GM12878 (cell line): ENCODE results near the gene SYT1. TPM values are rescaled to one million over a fixed set of nuclear protein-coding genes. Genes with fewer than 3 reads are reported as not detected.

ENCODE experiments used
- ATAC-seq: fragments of 200-7000 bp; cut with Tn5 transposase; 3 replicates; pipeline ENCODE4 v1.9.1; 2020; ENCODE audit warnings: mild to moderate bottlenecking, moderate library complexity
- BruUV-seq: library from RNA; stranded (reverse); fragments of 400-500 nt; replicated peaks from 2 replicates; lab custom pipeline; 2021; lab: Mats Ljungman, UMichigan
- CTCF ChIA-PET: fragments of 300-600 bp; sonication (Branson Sonifier 250); formaldehyde crosslinking; extraction: SDS; loops from one replicate; lab custom pipeline; 2021; ENCODE audit warnings: inconsistent platforms; lab: Yijun Ruan, JAX
- POLR2A ChIA-PET: fragments of 350-600 bp; formaldehyde crosslinking; extraction: SDS; loops from one replicate; lab custom pipeline; 2021; ENCODE audit warnings: inconsistent platforms; lab: Charles Lee
- RAD21 ChIA-PET: fragments of 300-600 bp; sonication (Branson Sonifier 250); formaldehyde crosslinking; loops from one replicate; lab custom pipeline; 2023; ENCODE audit warnings: antibody characterized with exemption; ENCODE audit not compliant: unreplicated experiment; lab: Charles Lee
- SMC1A ChIA-PET: fragments of 300-600 bp; sonication (Branson Sonifier 250); formaldehyde crosslinking; loops from one replicate; lab custom pipeline; 2023; ENCODE audit not compliant: unreplicated experiment, uncharacterized antibody; lab: Charles Lee
- DNase-seq: peaks from one replicate; pipeline ENCODE4 v3.0.0-alpha.2; 2011; ENCODE audit warnings: low read depth, low spot score
- FAIRE-seq: peaks from 3 replicates; lab custom pipeline; 2011; peaks lifted over from hg19 to GRCh38; lab: Jason Lieb, UNC
- H2AFZ ChIP-seq: 2 replicates; pipeline ENCODE4 v1.6.0; 2011; ENCODE audit warnings: low read depth, low read length, control low read depth; ENCODE audit not compliant: control insufficient read depth
- H3K27ac ChIP-seq: 2 replicates; pipeline ENCODE4 v1.5.1; 2011; ENCODE audit warnings: control low read depth; ENCODE audit not compliant: control insufficient read depth, insufficient read depth
- H3K27me3 ChIP-seq, 2 experiments: replicated peaks in 1 of 2; 2 replicates each; pipeline versions ENCODE4 v1.6.0 to v1.6.1; 2011; ENCODE audit warnings: low read length in 1 of 2; ENCODE audit not compliant: control insufficient read depth in 2 of 2, insufficient read depth in 2 of 2
- H3K36me3 ChIP-seq, 2 experiments: 2 replicates each; pipeline ENCODE4 v1.5.1; 2011; ENCODE audit warnings: low read length in 1 of 2; ENCODE audit not compliant: control insufficient read depth in 2 of 2, insufficient read depth in 2 of 2
- H3K4me1 ChIP-seq: 2 replicates; pipeline ENCODE4 v1.6.1; 2011; ENCODE audit warnings: mild to moderate bottlenecking, low read length, moderate library complexity, mixed read lengths; ENCODE audit not compliant: control insufficient read depth, insufficient read depth
- H3K4me2 ChIP-seq: 2 replicates; pipeline ENCODE4 v1.6.0; 2011; ENCODE audit warnings: control low read depth; ENCODE audit not compliant: control insufficient read depth, insufficient read depth
- H3K4me3 ChIP-seq: fragments of 200-600 bp; sonication (generic); 2 replicates; pipeline ENCODE4 v1.5.1; 2016
- H3K79me2 ChIP-seq: 2 replicates; pipeline ENCODE4 v1.6.0; 2011; ENCODE audit warnings: low read length; ENCODE audit not compliant: control insufficient read depth, insufficient read depth
- H3K9ac ChIP-seq: 2 replicates; pipeline ENCODE4 v1.8.0; 2011; ENCODE audit warnings: low read length, control low read depth, mixed read lengths; ENCODE audit not compliant: control insufficient read depth, insufficient read depth
- H3K9me3 ChIP-seq: replicated peaks from 3 replicates; pipeline ENCODE4 v1.5.1; 2011; ENCODE audit warnings: mild to moderate bottlenecking, low read length; ENCODE audit not compliant: control insufficient read depth, insufficient read depth
- H4K20me1 ChIP-seq: 2 replicates; pipeline ENCODE4 v1.6.0; 2011; ENCODE audit not compliant: control insufficient read depth, insufficient read depth
- ATF3 ChIP-seq: IDR thresholded peaks from 2 replicates; pipeline ENCODE4 v1.6.1; 2011; ENCODE audit warnings: low read depth, mild to moderate bottlenecking, low read length, moderate library complexity, borderline replicate concordance; ENCODE audit errors: extremely low read depth
- BCL3 ChIP-seq: IDR thresholded peaks from 2 replicates; pipeline ENCODE4 v1.6.1; 2011; ENCODE audit warnings: borderline replicate concordance, low read depth, mild to moderate bottlenecking, moderate library complexity, low read length; ENCODE audit not compliant: insufficient read depth, poor library complexity, severe bottlenecking
- CHD4 ChIP-seq: fragments of 200-600 bp; sonication (generic); IDR thresholded peaks from 2 replicates; pipeline ENCODE4 v1.6.1; 2016; ENCODE audit warnings: mild to moderate bottlenecking
- EZH2 ChIP-seq: IDR thresholded peaks from 2 replicates; pipeline ENCODE4 v1.6.1; 2012; ENCODE audit warnings: low read depth, mild to moderate bottlenecking, control low read depth, inconsistent platforms, low read length, borderline replicate concordance; ENCODE audit not compliant: control insufficient read depth
- HDGF ChIP-seq: fragments of 450-650 bp; IDR thresholded peaks from 2 replicates; pipeline ENCODE4 v1.6.1; 2016; ENCODE audit warnings: antibody characterized with exemption
- JUNB ChIP-seq: IDR thresholded peaks from 2 replicates; pipeline ENCODE4 v1.6.1; 2016; ENCODE audit warnings: antibody characterized with exemption, mild to moderate bottlenecking
- PKNOX1 ChIP-seq: fragments of 450-650 bp; IDR thresholded peaks from 2 replicates; pipeline ENCODE4 v1.6.1; 2016; ENCODE audit warnings: mild to moderate bottlenecking
- PML ChIP-seq: IDR thresholded peaks from 2 replicates; pipeline ENCODE4 v1.6.1; 2012; ENCODE audit warnings: low read length, inconsistent platforms
- RB1 ChIP-seq: fragments of 450-650 bp; formaldehyde crosslinking; IDR thresholded peaks from 2 replicates; pipeline ENCODE4 v1.6.1; 2017; ENCODE audit warnings: mild to moderate bottlenecking, borderline replicate concordance
- SMC3 ChIP-seq: IDR thresholded peaks from 2 replicates; pipeline ENCODE4 v1.6.1; 2011; ENCODE audit warnings: low read length, improper control_type of control experiment, borderline replicate concordance
- SPI1 ChIP-seq: IDR thresholded peaks from 2 replicates; pipeline ENCODE4 v1.6.1; 2011; ENCODE audit warnings: low read depth, mild to moderate bottlenecking, low read length, moderate library complexity, borderline replicate concordance; ENCODE audit not compliant: insufficient read depth
- SRF ChIP-seq, 2 experiments: IDR thresholded peaks; 2 replicates each; pipeline ENCODE4 v1.6.1; 2011; ENCODE audit warnings: low read depth in 2 of 2, low read length in 2 of 2, mild to moderate bottlenecking in 1 of 2, moderate library complexity in 1 of 2
- ZNF622 ChIP-seq: fragments of 450-650 bp; IDR thresholded peaks from 2 replicates; pipeline ENCODE4 v1.6.1; 2017; ENCODE audit warnings: mild to moderate bottlenecking, inconsistent platforms
- WGBS: methylation state at CpG from one replicate; pipeline ENCODE4 v1.1.6; 2016; ENCODE audit warnings: low lambda C conversion rate; ENCODE audit not compliant: insufficient replicate concordance, insufficient coverage; ENCODE audit errors: missing lambda C conversion rate; 5-methylcytosine and 5-hydroxymethylcytosine counted together
- in situ Hi-C: fragments of 300-500 bp; cut with MboI; formaldehyde crosslinking; loops from 9 replicates; pipeline ENCODE4 v1.14.3; 2018; ENCODE audit warnings: mixed read lengths
- intact Hi-C: fragments of 100-400 bp; cut with micrococcal nuclease; formaldehyde crosslinking; loops from one replicate; pipeline ENCODE4 v1.14.2; 2022; ENCODE audit not compliant: unreplicated experiment
- polyA plus RNA-seq, 11 experiments: library from polyadenylated mRNA; depleted of rRNA in 4 of 11; unstranded in 6 of 11; stranded (reverse) in 5 of 11; fragments of >200 nt; fragmentation: Nextera tagmentation in 4 of 11; fragmentation: Illumina TruSeq in 1 of 11; extraction: Ambion mirVana in 4 of 11; extraction: Trizol in 1 of 11; gene quantifications; 1 replicate in 1 of 11; 2 replicates in 10 of 11; pipeline versions ENCODE4 v1.2.1 to v1.2.3, GENCODE V29; 2011 to 2016; ENCODE audit warnings: inconsistent platforms in 2 of 11, missing spikeins in 2 of 11, low read depth in 1 of 11
- total RNA-seq, 4 experiments: library from RNA; depleted of rRNA in 3 of 4; stranded (reverse); fragments of >200 nt in 3 of 4; fragmentation: Illumina TruSeq in 1 of 4; extraction: Trizol in 1 of 4; gene quantifications; 2 replicates each; pipeline versions ENCODE4 v1.2.1 to v1.2.3, GENCODE V29; 2013 to 2021

The SYT1 gene
- total and polyA plus RNA-seq, 10 of the 15 experiments (the other 5 are each of a cell fraction or from before 2014, with no cell fraction given): 0.10 to 0.28 TPM; not detected in 8

- ChIA-PET SMC1A (interaction anchor here (1.9 kb wide), 1 partner anchor 9 kb away, joined by 7 read pairs; no protein-coding TSS in a partner anchor), POLR2A (no interaction called here), CTCF (interaction anchor here (0.9 to 1.2 kb wide), 3 partner anchors 9 to 15 kb away, joined by 3 to 4 read pairs (median 3); no protein-coding TSS in a partner anchor), RAD21 (no interaction called here)
- intact Hi-C loops (no loop called here), in situ Hi-C loops (no loop called here)
- H3K9ac ChIP-seq: no peak overlapping the region
- no peak overlapping the region for H3K4me2 ChIP-seq
- 3% methylated on average over 2 of the region's 2 CpGs for WGBS
- FAIRE-seq: no peak
- H3K79me2 ChIP-seq: no peaks in the 10 kb centered on the region
- no peak for ATAC-seq
- H3K9me3 ChIP-seq: no peaks in the 10 kb centered on the region
- H3K27ac ChIP-seq: no peak overlapping the region
- DNase-seq: no peak
- no TSS peak for BruUV-seq
- H3K4me1 ChIP-seq: no peaks in the 10 kb centered on the region
- H3K4me3 ChIP-seq: no peak overlapping the region; the same call in 1 of the 2 replicates
- H4K20me1 ChIP-seq: no peaks in the 10 kb centered on the region
- TF ChIP-seq SMC3 (no peak), JUNB (no peak), ZNF622 (no peak), HDGF (no peak), SPI1 (no peak), ATF3 (no peak)
- H3K36me3 ChIP-seq: no peaks in the 10 kb centered on the region
- H2AFZ ChIP-seq: no peak overlapping the region
- H3K27me3 ChIP-seq: no peaks in the 10 kb centered on the region
Observed at GRCh38 chr12:79023784-79024183, 159.2 kb downstream of the SYT1 start.

GRCh38 chr12:79033788-79034187 is 169.2 kb downstream of the SYT1 start:
- no peak overlapping the region for H3K4me2 ChIP-seq
- in situ Hi-C loops: no loop called here
- CTCF ChIA-PET: no interaction called here

More at GRCh38 chr12:79033788-79034187, 169.2 kb downstream of the SYT1 start:
- no peak overlapping the region for H3K9ac ChIP-seq
- ATAC-seq (no peak), DNase-seq (no peak), FAIRE-seq (no peak)
- ChIA-PET POLR2A (no interaction called here), SMC1A (interaction anchor here (1.0 to 2.1 kb wide), 3 partner anchors 11 to 145 kb away, joined by 3 to 7 read pairs (median 4); no protein-coding TSS in a partner anchor), RAD21 (no interaction called here)
- no peak overlapping the region for H3K27ac ChIP-seq
- H3K27me3 ChIP-seq: no peaks in the 10 kb centered on the region
- BruUV-seq: no TSS peak
- no peaks in the 10 kb centered on the region for H4K20me1 ChIP-seq
- H2AFZ ChIP-seq: no peak overlapping the region
- no peaks in the 10 kb centered on the region for H3K9me3 ChIP-seq
- intact Hi-C loops: no loop called here
- TF ChIP-seq SRF (IDR thresholded peaks at IDR 0.05; ENCODE audit: low read depth in 2 of 2, low read length in 2 of 2) (no peak), PKNOX1 (no peak), CHD4 (no peak), EZH2 (no peak), BCL3 (no peak), RB1 (no peak), PML (no peak)
- no peaks in the 10 kb centered on the region for H3K4me1 ChIP-seq
- H3K36me3 ChIP-seq: no peaks in the 10 kb centered on the region
- no peak overlapping the region for H3K4me3 ChIP-seq
- no peaks in the 10 kb centered on the region for H3K79me2 ChIP-seq
